Right lobe of liver (tissue), 6 donors: Measurements from ENCODE around the gene GNB1L. TPM values are rescaled to one million over a fixed set of nuclear protein-coding genes. Genes with fewer than 3 reads are reported as not detected.

Experiments
- ATAC-seq, 4 donors: fragments of 200-7000 bp; cut with Tn5 transposase; one replicate each; pipeline ENCODE4 v1.9.1; 2020; ENCODE audit warnings: mild to moderate bottlenecking in 4 of 4, moderate library complexity in 4 of 4
- DNase-seq, 3 donors: peaks; one replicate each; pipeline ENCODE4 v3.0.0-alpha.2; 2020
- H3K27ac ChIP-seq, 3 donors: fragments of 200-600 bp; one replicate each; pipeline ENCODE4 v1.8.0; 2022
- H3K27me3 ChIP-seq, 2 donors: fragments of 200-600 bp; one replicate each; pipeline ENCODE4 v1.8.0; 2022
- H3K36me3 ChIP-seq, 4 donors: fragments of 200-600 bp; sonication (generic) in 1 of 4; one replicate each; pipeline versions ENCODE4 v1.5.1 to v1.8.0; 2017 to 2022; ENCODE audit warnings: control low read depth in 1 of 4
- H3K4me1 ChIP-seq, 4 donors: fragments of 200-600 bp; sonication (generic) in 1 of 4; one replicate each; pipeline versions ENCODE4 v1.5.1 to v1.8.0; 2017 to 2022; ENCODE audit warnings: control low read depth in 1 of 4
- H3K4me3 ChIP-seq, 3 donors: fragments of 200-600 bp; one replicate each; pipeline ENCODE4 v1.8.0; 2022
- H3K9me3 ChIP-seq, 4 donors: fragments of 200-600 bp; sonication (generic) in 1 of 4; one replicate each; pipeline versions ENCODE4 v1.5.1 to v1.8.0; 2017 to 2022; ENCODE audit warnings: control low read depth in 1 of 4
- CTCF ChIP-seq, 4 donors: fragments of 200-600 bp in 3 of 4; fragments of 450-650 bp in 1 of 4; IDR thresholded peaks; one replicate each; pipeline versions ENCODE4 v1.5.1 to v1.8.0; 2016 to 2022; ENCODE audit warnings: antibody characterized with exemption in 4 of 4, mild to moderate bottlenecking in 2 of 4
- POLR2A ChIP-seq: fragments of 450-650 bp; IDR thresholded peaks from one replicate; pipeline ENCODE4 v1.6.1; 2017; ENCODE audit warnings: antibody characterized with exemption, mild to moderate bottlenecking
- WGBS: methylation state at CpG from one replicate; pipeline ENCODE4 v1.1.6; 2018; ENCODE audit warnings: low coverage, low lambda C conversion rate; ENCODE audit not compliant: insufficient coverage; ENCODE audit errors: missing lambda C conversion rate; 5-methylcytosine and 5-hydroxymethylcytosine counted together
- intact Hi-C, 2 donors: fragments of 100-400 bp; cut with DNase I; formaldehyde crosslinking; loops; one replicate each; pipeline versions ENCODE4 v1.11.2 to v1.14.1; 2022
- total RNA-seq, 6 experiments: library from RNA; depleted of rRNA in 2 of 6; stranded (reverse); fragments of >200 nt in 2 of 6; fragmentation: NEBNext Ultra II Directional in 3 of 6; extraction: Animal tissue kit (Norgen Biotek cat#: 25700) in 3 of 6; gene quantifications; one replicate each; pipeline versions ENCODE4 v1.1.0 to v1.2.4, GENCODE V29; 2016 to 2023
- donor health status: DM: no; HTN: yes; CAD: no.
- donor health status: DM: no; HTN: no; CAD: no.
- donor health status: DM: no; HTN: no; CAD: no.
- donor health status: DM: no; HTN: yes; CAD: no.
- donor health status: DM: no; HTN: yes; CAD: no.

Gene GNB1L
- total RNA-seq, 6 experiments from 2014 or later: 1.4 to 3.2 (median 2.7) TPM

- WGBS: no CpG with 5 or more reads among the region's 43 CpGs
- H3K4me3 ChIP-seq: no peak overlapping the region
- H3K27me3 ChIP-seq: peaks cover 0 to 12% of the 10 kb centered on the region in 2 donors
- no peak overlapping the region for H3K27ac ChIP-seq
- peaks cover 0 to 4% (median 0%) of the 10 kb centered on the region in 4 donors for H3K4me1 ChIP-seq
- DNase-seq: no peak
- TF ChIP-seq CTCF (IDR thresholded peaks at IDR 0.05): no peak
- no peak for TF ChIP-seq POLR2A
- H3K9me3 ChIP-seq: no peaks in the 10 kb centered on the region
- intact Hi-C loops: loop anchor here (10.0 kb wide), 2 partner anchors 87 to 117 kb away; no protein-coding TSS in a partner anchor
- no peak for ATAC-seq
- no peaks in the 10 kb centered on the region for H3K36me3 ChIP-seq
Observed at GRCh38 chr22:19757985-19758895, 96.4 kb downstream of the GNB1L start.

- peaks cover 0 to 12% of the 10 kb centered on the region in 2 donors for H3K27me3 ChIP-seq
- no peaks in the 10 kb centered on the region for H3K9me3 ChIP-seq
- 0% methylated on average over 1 of the region's 16 CpGs for WGBS
- intact Hi-C loops: loop anchor here (10.0 kb wide), 2 partner anchors 87 to 117 kb away; no protein-coding TSS in a partner anchor
- no peaks in the 10 kb centered on the region for H3K36me3 ChIP-seq
- ATAC-seq (peak; percentile 15 to 48 (median 34)), DNase-seq (no peak)
- peaks cover 0 to 4% (median 0%) of the 10 kb centered on the region in 4 donors for H3K4me1 ChIP-seq
- H3K27ac ChIP-seq: no peak overlapping the region
- peak overlapping the region; percentile 10 to 14 (median 12) for H3K4me3 ChIP-seq
- TF ChIP-seq CTCF (IDR thresholded peaks at IDR 0.05): no peak
- TF ChIP-seq POLR2A: no peak
Observed at GRCh38 chr22:19757140-19757984, 97.3 kb downstream of the GNB1L start.

GRCh38 chr22:19756288-19757128 lies 98.2 kb downstream of the GNB1L start:
- Histone ChIP-seq H3K4me3 (peak overlapping the region; percentile 10 to 14 (median 12)), H3K4me1 (peaks cover 0 to 4% (median 0%) of the 10 kb centered on the region in 4 donors), H3K27ac (no peak overlapping the region), H3K9me3 (no peaks in the 10 kb centered on the region), H3K27me3 (peaks cover 0 to 12% of the 10 kb centered on the region in 2 donors), H3K36me3 (no peaks in the 10 kb centered on the region)
- peak; percentile 80 to 89 (median 88) for ATAC-seq
- DNase-seq: peak; percentile 75 to 78 (median 75)
- intact Hi-C loops: loop anchor here (10.0 kb wide), 2 partner anchors 88 to 118 kb away; no protein-coding TSS in a partner anchor
- 1% methylated on average over 23 of the region's 76 CpGs for WGBS
- no peak for TF ChIP-seq POLR2A
- TF ChIP-seq CTCF (IDR thresholded peaks at IDR 0.05): peak; percentile 57 to 70 (median 63)
